Measurements from ENCODE around the gene TMED6.

The TMED6 gene

GRCh38 chr16:69323415-69323814 lies 28.2 kb downstream of the TMED6 start:
- Histone ChIP-seq H3K36me3 (replicated peaks in 1 of 2; ENCODE audit: control insufficient read depth in 2 of 2, insufficient read depth in 2 of 2, low read length in 2 of 2) (peaks cover 76 to 98% of the 10 kb centered on the region in 2 donors), H3K27me3 (ENCODE audit: control insufficient read depth in 3 of 3, insufficient read depth in 3 of 3, low read depth in 1 of 3, low read length in 3 of 3) (no peaks in the 10 kb centered on the region), H4K8ac (ENCODE audit: low read depth, low read length) (peak overlapping the region; percentile 26), H3K4me3 (ENCODE audit: low read length in 2 of 2) (peak overlapping the region in 1 of 2 donors; percentile 47), H3K9me3 (replicated peaks in 1 of 2; ENCODE audit: control insufficient read depth in 2 of 2, insufficient read depth in 1 of 2, low read depth in 1 of 2, low read length in 2 of 2) (peaks cover 0 to 2% of the 10 kb centered on the region in 2 donors), H2BK12ac (ENCODE audit: low read length) (no peak overlapping the region), H3K4ac (ENCODE audit: low read length) (no peak overlapping the region), H4K91ac (ENCODE audit: low read depth, low read length, poor library complexity) (no peak overlapping the region), H2AFZ (ENCODE audit: low read length) (no peak overlapping the region), H2BK5ac (ENCODE audit: low read length) (no peak overlapping the region), H3K23ac (ENCODE audit: low read depth, low read length, poor library complexity) (no peak overlapping the region), H3K18ac (ENCODE audit: low read length) (no peak overlapping the region), H3K79me1 (ENCODE audit: low read depth, low read length) (peaks cover 17% of the 10 kb centered on the region), H3K9ac (ENCODE audit: low read depth, low read length, poor library complexity) (no peak overlapping the region), H3K14ac (ENCODE audit: low read length) (no peak overlapping the region), H2BK120ac (ENCODE audit: low read depth, low read length) (no peak overlapping the region), H3K4me1 (ENCODE audit: control insufficient read depth in 2 of 2, insufficient read depth in 1 of 2, low read depth in 1 of 2, low read length in 2 of 2) (peaks cover 2 to 3% of the 10 kb centered on the region in 2 donors), H2AK5ac (ENCODE audit: low read depth, low read length) (no peak overlapping the region), H3K4me2 (ENCODE audit: insufficient read depth, low read length, poor library complexity, severe bottlenecking) (no peak overlapping the region), H3K27ac (replicated peaks; ENCODE audit: low read length) (no peak overlapping the region), H2BK15ac (ENCODE audit: low read length) (no peak overlapping the region)
- whole genome bisulfite sequencing, 2 donors (ENCODE audit: extremely low coverage in 2 of 2, insufficient read length in 2 of 2, insufficient replicate concordance in 1 of 2): no CpG with 5 or more reads among the region's 14 CpGs
- no peak for DNase-seq (ENCODE audit: low spot score)

GRCh38 chr16:69322343-69322742 lies 29.2 kb downstream of the TMED6 start:
- no peak overlapping the region for H2BK5ac ChIP-seq (ENCODE audit: low read length)
- H2BK12ac ChIP-seq (ENCODE audit: low read length): no peak overlapping the region
- H3K79me1 ChIP-seq (ENCODE audit: low read depth, low read length): peaks cover 15% of the 10 kb centered on the region
- H3K9me3 ChIP-seq (replicated peaks in 1 of 2; ENCODE audit: control insufficient read depth in 2 of 2, insufficient read depth in 1 of 2, low read depth in 1 of 2, low read length in 2 of 2): peaks cover 0 to 2% of the 10 kb centered on the region in 2 donors
- H4K91ac ChIP-seq (ENCODE audit: low read depth, low read length, poor library complexity): no peak overlapping the region
- H3K27me3 ChIP-seq (ENCODE audit: control insufficient read depth in 3 of 3, insufficient read depth in 3 of 3, low read depth in 1 of 3, low read length in 3 of 3): no peaks in the 10 kb centered on the region
- no CpG with 5 or more reads among the region's 7 CpGs for WGBS, 2 donors (ENCODE audit: extremely low coverage in 2 of 2, insufficient read length in 2 of 2, insufficient replicate concordance in 1 of 2)
- no peak overlapping the region for H3K4ac ChIP-seq (ENCODE audit: low read length)
- H3K27ac ChIP-seq (replicated peaks; ENCODE audit: low read length): no peak overlapping the region
- no peak for DNase-seq (ENCODE audit: low spot score)
- no peak overlapping the region for H3K9ac ChIP-seq (ENCODE audit: low read depth, low read length, poor library complexity)
- H2BK120ac ChIP-seq (ENCODE audit: low read depth, low read length): no peak overlapping the region
- no peak overlapping the region for H2AK5ac ChIP-seq (ENCODE audit: low read depth, low read length)
- H3K14ac ChIP-seq (ENCODE audit: low read length): no peak overlapping the region
- peak overlapping the region; percentile 57 for H4K8ac ChIP-seq (ENCODE audit: low read depth, low read length)
- H2AFZ ChIP-seq (ENCODE audit: low read length): no peak overlapping the region
- H3K18ac ChIP-seq (ENCODE audit: low read length): no peak overlapping the region
- no peak overlapping the region for H3K23ac ChIP-seq (ENCODE audit: low read depth, low read length, poor library complexity)
- peaks cover 75 to 96% of the 10 kb centered on the region in 2 donors for H3K36me3 ChIP-seq (replicated peaks in 1 of 2; ENCODE audit: control insufficient read depth in 2 of 2, insufficient read depth in 2 of 2, low read length in 2 of 2)
- H2BK15ac ChIP-seq (ENCODE audit: low read length): no peak overlapping the region
- no peaks in the 10 kb centered on the region for H3K4me1 ChIP-seq (ENCODE audit: control insufficient read depth in 2 of 2, insufficient read depth in 1 of 2, low read depth in 1 of 2, low read length in 2 of 2)
- no peak overlapping the region for H3K4me3 ChIP-seq (ENCODE audit: low read length in 2 of 2)
- H3K4me2 ChIP-seq (ENCODE audit: insufficient read depth, low read length, poor library complexity, severe bottlenecking): no peak overlapping the region

GRCh38 chr16:69321080-69321479 lies 30.5 kb downstream of the TMED6 start:
- Histone ChIP-seq H3K4me2 (ENCODE audit: insufficient read depth, low read length, poor library complexity, severe bottlenecking) (no peak overlapping the region), H2AFZ (ENCODE audit: low read length) (no peak overlapping the region), H2BK5ac (ENCODE audit: low read length) (no peak overlapping the region), H3K4ac (ENCODE audit: low read length) (no peak overlapping the region), H3K9ac (ENCODE audit: low read depth, low read length, poor library complexity) (no peak overlapping the region), H3K18ac (ENCODE audit: low read length) (no peak overlapping the region), H3K14ac (ENCODE audit: low read length) (no peak overlapping the region), H3K4me3 (ENCODE audit: low read length in 2 of 2) (no peak overlapping the region), H3K27me3 (ENCODE audit: control insufficient read depth in 3 of 3, insufficient read depth in 3 of 3, low read depth in 1 of 3, low read length in 3 of 3) (no peaks in the 10 kb centered on the region), H3K27ac (replicated peaks; ENCODE audit: low read length) (no peak overlapping the region), H3K9me3 (replicated peaks in 1 of 2; ENCODE audit: control insufficient read depth in 2 of 2, insufficient read depth in 1 of 2, low read depth in 1 of 2, low read length in 2 of 2) (peaks cover 0 to 2% of the 10 kb centered on the region in 2 donors), H3K36me3 (replicated peaks in 1 of 2; ENCODE audit: control insufficient read depth in 2 of 2, insufficient read depth in 2 of 2, low read length in 2 of 2) (peaks cover 76 to 96% of the 10 kb centered on the region in 2 donors), H3K23ac (ENCODE audit: low read depth, low read length, poor library complexity) (no peak overlapping the region), H4K8ac (ENCODE audit: low read depth, low read length) (no peak overlapping the region), H3K79me1 (ENCODE audit: low read depth, low read length) (peaks cover 21% of the 10 kb centered on the region), H2BK15ac (ENCODE audit: low read length) (no peak overlapping the region), H2AK5ac (ENCODE audit: low read depth, low read length) (no peak overlapping the region), H2BK120ac (ENCODE audit: low read depth, low read length) (no peak overlapping the region), H4K91ac (ENCODE audit: low read depth, low read length, poor library complexity) (no peak overlapping the region), H2BK12ac (ENCODE audit: low read length) (no peak overlapping the region), H3K4me1 (ENCODE audit: control insufficient read depth in 2 of 2, insufficient read depth in 1 of 2, low read depth in 1 of 2, low read length in 2 of 2) (no peaks in the 10 kb centered on the region)
- WGBS, 2 donors (ENCODE audit: extremely low coverage in 2 of 2, insufficient read length in 2 of 2, insufficient replicate concordance in 1 of 2): no CpG with 5 or more reads among the region's 22 CpGs
- DNase-seq (ENCODE audit: low spot score): no peak

- Histone ChIP-seq H2BK120ac (ENCODE audit: low read depth, low read length) (no peak overlapping the region), H4K8ac (ENCODE audit: low read depth, low read length) (no peak overlapping the region), H3K27me3 (ENCODE audit: control insufficient read depth in 3 of 3, insufficient read depth in 3 of 3, low read depth in 1 of 3, low read length in 3 of 3) (no peaks in the 10 kb centered on the region), H3K9ac (ENCODE audit: low read depth, low read length, poor library complexity) (no peak overlapping the region), H3K9me3 (replicated peaks in 1 of 2; ENCODE audit: control insufficient read depth in 2 of 2, insufficient read depth in 1 of 2, low read depth in 1 of 2, low read length in 2 of 2) (peaks cover 0 to 2% of the 10 kb centered on the region in 2 donors), H2BK5ac (ENCODE audit: low read length) (no peak overlapping the region), H2AK5ac (ENCODE audit: low read depth, low read length) (no peak overlapping the region), H3K23ac (ENCODE audit: low read depth, low read length, poor library complexity) (no peak overlapping the region), H3K36me3 (replicated peaks in 1 of 2; ENCODE audit: control insufficient read depth in 2 of 2, insufficient read depth in 2 of 2, low read length in 2 of 2) (peaks cover 76 to 96% of the 10 kb centered on the region in 2 donors), H2BK15ac (ENCODE audit: low read length) (no peak overlapping the region), H3K18ac (ENCODE audit: low read length) (no peak overlapping the region), H3K4me1 (ENCODE audit: control insufficient read depth in 2 of 2, insufficient read depth in 1 of 2, low read depth in 1 of 2, low read length in 2 of 2) (no peaks in the 10 kb centered on the region), H3K4me2 (ENCODE audit: insufficient read depth, low read length, poor library complexity, severe bottlenecking) (no peak overlapping the region), H3K4me3 (ENCODE audit: low read length in 2 of 2) (no peak overlapping the region), H4K91ac (ENCODE audit: low read depth, low read length, poor library complexity) (no peak overlapping the region), H3K79me1 (ENCODE audit: low read depth, low read length) (peaks cover 21% of the 10 kb centered on the region), H2BK12ac (ENCODE audit: low read length) (no peak overlapping the region), H3K4ac (ENCODE audit: low read length) (no peak overlapping the region), H2AFZ (ENCODE audit: low read length) (no peak overlapping the region), H3K27ac (replicated peaks; ENCODE audit: low read length) (no peak overlapping the region), H3K14ac (ENCODE audit: low read length) (no peak overlapping the region)
- WGBS, 2 donors (ENCODE audit: extremely low coverage in 2 of 2, insufficient read length in 2 of 2, insufficient replicate concordance in 1 of 2): no CpG with 5 or more reads among the region's 13 CpGs
- no peak for DNase-seq (ENCODE audit: low spot score)
Observed at GRCh38 chr16:69320740-69321073, 30.9 kb downstream of the TMED6 start.

All from neuronal stem cell (in vitro differentiated cells).